ENCODE measurements around the gene AR.

AR gene

GRCh38 chrX:67563469-67564448, 19.9 kb downstream of the AR start:
- DNase-seq (ENCODE audit: low read depth), result peak; percentile 79

- no peak for DNase-seq (ENCODE audit: low read depth)
Observed at GRCh38 chrX:67564475-67564874, 20.7 kb downstream of the AR start.

GRCh38 chrX:67568769-67569168, 24.9 kb downstream of the AR start:
- peak; percentile 41 for DNase-seq (ENCODE audit: low read depth)

- no peak for DNase-seq (ENCODE audit: low read depth)
Observed at GRCh38 chrX:67570839-67571238, 27.0 kb downstream of the AR start.

- peak; percentile 36 for DNase-seq (ENCODE audit: low read depth)
Observed at GRCh38 chrX:67574696-67575095, 30.9 kb downstream of the AR start.

- no peak for DNase-seq (ENCODE audit: low read depth)
Observed at GRCh38 chrX:67582436-67582835, 38.6 kb downstream of the AR start.

- DNase-seq (ENCODE audit: low read depth), result no peak
Observed at GRCh38 chrX:67583171-67583570, 39.4 kb downstream of the AR start.

GRCh38 chrX:67585401-67585800, 41.6 kb downstream of the AR start:
- DNase-seq (ENCODE audit: low read depth), result peak; percentile 56

- DNase-seq (ENCODE audit: low read depth), result no peak
Observed at GRCh38 chrX:67587946-67588624, 44.3 kb downstream of the AR start.

- DNase-seq (ENCODE audit: low read depth), result no peak
Observed at GRCh38 chrX:67596839-67597790, 53.3 kb downstream of the AR start.

GRCh38 chrX:67599532-67599931, 55.7 kb downstream of the AR start:
- DNase-seq (ENCODE audit: low read depth), result no peak

GRCh38 chrX:67601771-67602170, 58.0 kb downstream of the AR start:
- no peak for DNase-seq (ENCODE audit: low read depth)

- peak; percentile 89 for DNase-seq (ENCODE audit: low read depth)
Observed at GRCh38 chrX:67604979-67605703, 61.3 kb downstream of the AR start.

GRCh38 chrX:67607466-67607865, 63.6 kb downstream of the AR start:
- peak; percentile 54 for DNase-seq (ENCODE audit: low read depth)

GRCh38 chrX:67610282-67610681, 66.5 kb downstream of the AR start:
- DNase-seq (ENCODE audit: low read depth), result no peak

GRCh38 chrX:67612231-67612630, 68.4 kb downstream of the AR start:
- peak; percentile 87 for DNase-seq (ENCODE audit: low read depth)

GRCh38 chrX:67613366-67613765, 69.5 kb downstream of the AR start:
- peak; percentile 82 for DNase-seq (ENCODE audit: low read depth)

- DNase-seq (ENCODE audit: low read depth), result peak; percentile 47
Observed at GRCh38 chrX:67613996-67614395, 70.2 kb downstream of the AR start.

- peak; percentile 84 for DNase-seq (ENCODE audit: low read depth)
Observed at GRCh38 chrX:67614423-67614822, 70.6 kb downstream of the AR start.

- DNase-seq (ENCODE audit: low read depth), result peak; percentile 86
Observed at GRCh38 chrX:67619253-67619652, 75.4 kb downstream of the AR start.

- no peak for DNase-seq (ENCODE audit: low read depth)
Observed at GRCh38 chrX:67622053-67622585, 78.3 kb downstream of the AR start.

Data from iris pigment epithelial cell (primary cell).